Spleen (tissue), 7 donors: Measurements from ENCODE around the gene DSCAML1.

ENCODE experiments used
- CTCF ChIP-seq, 11 experiments: fragments of 200-600 bp in 7 of 11; fragments of 450-650 bp in 4 of 11; sonication (generic) in 4 of 11; IDR thresholded peaks in 8 of 11; conservative IDR thresholded peaks in 3 of 11; 1 replicate in 7 of 11; 2 replicates in 4 of 11; pipeline versions ENCODE4 v1.4.0 to v1.8.0; 2016 to 2021; ENCODE audit warnings: antibody characterized with exemption in 11 of 11, inconsistent platforms in 4 of 11, mild to moderate bottlenecking in 1 of 11
- POLR2A ChIP-seq, 3 donors: fragments of 450-650 bp; IDR thresholded peaks; one replicate each; pipeline ENCODE4 v1.5.1; 2017; ENCODE audit warnings: antibody characterized with exemption in 3 of 3, mild to moderate bottlenecking in 1 of 3
- donor health status: DM: no; HTN: no; CAD: no; lungs with moderate emphysema.
- donor health status: DM: no; HTN: no; CAD: no.
- donor health status: DM: no; HTN: no; CAD: no.

GRCh38 chr11:117545706-117546105 lies 251.3 kb downstream of the DSCAML1 start:
- TF ChIP-seq CTCF (IDR thresholded peaks at IDR 0.05 in 8 of 11, conservative IDR thresholded peaks at IDR 0.05 in 3 of 11): no peak
- TF ChIP-seq POLR2A (IDR thresholded peaks at IDR 0.05): no peak
